GM12878 (cell line): ENCODE results near the gene SPINT1. TPM values are rescaled to one million over a fixed set of nuclear protein-coding genes. Genes with fewer than 3 reads are reported as not detected.

Source experiments
- ATAC-seq: fragments of 200-7000 bp; cut with Tn5 transposase; 3 replicates; pipeline ENCODE4 v1.9.1; 2020; ENCODE audit warnings: mild to moderate bottlenecking, moderate library complexity
- BruUV-seq: library from RNA; stranded (reverse); fragments of 400-500 nt; replicated peaks from 2 replicates; lab custom pipeline; 2021; lab: Mats Ljungman, UMichigan
- CTCF ChIA-PET: fragments of 300-600 bp; sonication (Branson Sonifier 250); formaldehyde crosslinking; extraction: SDS; loops from one replicate; lab custom pipeline; 2021; ENCODE audit warnings: inconsistent platforms; lab: Yijun Ruan, JAX
- POLR2A ChIA-PET: fragments of 350-600 bp; formaldehyde crosslinking; extraction: SDS; loops from one replicate; lab custom pipeline; 2021; ENCODE audit warnings: inconsistent platforms; lab: Charles Lee
- RAD21 ChIA-PET: fragments of 300-600 bp; sonication (Branson Sonifier 250); formaldehyde crosslinking; loops from one replicate; lab custom pipeline; 2023; ENCODE audit warnings: antibody characterized with exemption; ENCODE audit not compliant: unreplicated experiment; lab: Charles Lee
- SMC1A ChIA-PET: fragments of 300-600 bp; sonication (Branson Sonifier 250); formaldehyde crosslinking; loops from one replicate; lab custom pipeline; 2023; ENCODE audit not compliant: unreplicated experiment, uncharacterized antibody; lab: Charles Lee
- DNase-seq: peaks from one replicate; pipeline ENCODE4 v3.0.0-alpha.2; 2011; ENCODE audit warnings: low read depth, low spot score
- FAIRE-seq: peaks from 3 replicates; lab custom pipeline; 2011; peaks lifted over from hg19 to GRCh38; lab: Jason Lieb, UNC
- H2AFZ ChIP-seq: 2 replicates; pipeline ENCODE4 v1.6.0; 2011; ENCODE audit warnings: low read depth, low read length, control low read depth; ENCODE audit not compliant: control insufficient read depth
- H3K27ac ChIP-seq: 2 replicates; pipeline ENCODE4 v1.5.1; 2011; ENCODE audit warnings: control low read depth; ENCODE audit not compliant: control insufficient read depth, insufficient read depth
- H3K27me3 ChIP-seq, 2 experiments: replicated peaks in 1 of 2; 2 replicates each; pipeline versions ENCODE4 v1.6.0 to v1.6.1; 2011; ENCODE audit warnings: low read length in 1 of 2; ENCODE audit not compliant: control insufficient read depth in 2 of 2, insufficient read depth in 2 of 2
- H3K36me3 ChIP-seq, 2 experiments: 2 replicates each; pipeline ENCODE4 v1.5.1; 2011; ENCODE audit warnings: low read length in 1 of 2; ENCODE audit not compliant: control insufficient read depth in 2 of 2, insufficient read depth in 2 of 2
- H3K4me1 ChIP-seq: 2 replicates; pipeline ENCODE4 v1.6.1; 2011; ENCODE audit warnings: mild to moderate bottlenecking, low read length, moderate library complexity, mixed read lengths; ENCODE audit not compliant: control insufficient read depth, insufficient read depth
- H3K4me2 ChIP-seq: 2 replicates; pipeline ENCODE4 v1.6.0; 2011; ENCODE audit warnings: control low read depth; ENCODE audit not compliant: control insufficient read depth, insufficient read depth
- H3K4me3 ChIP-seq: fragments of 200-600 bp; sonication (generic); 2 replicates; pipeline ENCODE4 v1.5.1; 2016
- H3K79me2 ChIP-seq: 2 replicates; pipeline ENCODE4 v1.6.0; 2011; ENCODE audit warnings: low read length; ENCODE audit not compliant: control insufficient read depth, insufficient read depth
- H3K9ac ChIP-seq: 2 replicates; pipeline ENCODE4 v1.8.0; 2011; ENCODE audit warnings: low read length, control low read depth, mixed read lengths; ENCODE audit not compliant: control insufficient read depth, insufficient read depth
- H3K9me3 ChIP-seq: replicated peaks from 3 replicates; pipeline ENCODE4 v1.5.1; 2011; ENCODE audit warnings: mild to moderate bottlenecking, low read length; ENCODE audit not compliant: control insufficient read depth, insufficient read depth
- H4K20me1 ChIP-seq: 2 replicates; pipeline ENCODE4 v1.6.0; 2011; ENCODE audit not compliant: control insufficient read depth, insufficient read depth
- CBX5 ChIP-seq: sonication (generic); IDR thresholded peaks from 2 replicates; pipeline ENCODE4 v1.6.1; 2016; ENCODE audit warnings: low read depth, moderate library complexity, mild to moderate bottlenecking, inconsistent platforms
- CEBPB ChIP-seq, 2 experiments: fragments of 150-350 bp in 1 of 2; IDR thresholded peaks; 2 replicates each; pipeline ENCODE4 v1.6.1; 2012 to 2014; ENCODE audit warnings: low read depth in 2 of 2, low read length in 2 of 2, borderline replicate concordance in 1 of 2, inconsistent platforms in 1 of 2
- IKZF2 ChIP-seq, 2 experiments: fragments of 450-650 bp; IDR thresholded peaks; 2 replicates each; pipeline ENCODE4 v1.6.1; 2017; ENCODE audit warnings: mild to moderate bottlenecking in 2 of 2, moderate library complexity in 2 of 2
- IRF3 ChIP-seq: fragments of 450-650 bp; IDR thresholded peaks from 2 replicates; pipeline ENCODE4 v1.6.1; 2014; ENCODE audit warnings: mild to moderate bottlenecking
- KLF5 ChIP-seq: fragments of 450-650 bp; IDR thresholded peaks from 2 replicates; pipeline ENCODE4 v1.6.1; 2014; ENCODE audit warnings: mild to moderate bottlenecking; ENCODE audit not compliant: partially characterized antibody
- MTA2 ChIP-seq: fragments of 450-650 bp; IDR thresholded peaks from 2 replicates; pipeline ENCODE4 v1.6.1; 2016; ENCODE audit warnings: low read depth, mild to moderate bottlenecking, moderate library complexity
- MYC ChIP-seq: IDR thresholded peaks from 2 replicates; pipeline ENCODE4 v1.6.1; 2011; ENCODE audit warnings: mild to moderate bottlenecking, low read length, moderate library complexity, inconsistent platforms; ENCODE audit not compliant: insufficient read depth, insufficient replicate concordance, insufficient read length, severe bottlenecking
- NBN ChIP-seq: fragments of 450-650 bp; IDR thresholded peaks from 2 replicates; pipeline ENCODE4 v1.6.1; 2016
- NFYB ChIP-seq: IDR thresholded peaks from 2 replicates; pipeline ENCODE4 v1.6.1; 2011; ENCODE audit warnings: low read depth, mild to moderate bottlenecking, low read length, improper control_type of control experiment, moderate library complexity; ENCODE audit not compliant: insufficient read depth
- PAX5 ChIP-seq: IDR thresholded peaks from 2 replicates; pipeline ENCODE4 v1.6.1; 2011; ENCODE audit warnings: low read depth, low read length, borderline replicate concordance
- SREBF1 ChIP-seq: IDR thresholded peaks from 2 replicates; pipeline ENCODE4 v1.6.1; 2012; ENCODE audit warnings: mild to moderate bottlenecking, low read length
- TCF7 ChIP-seq: IDR thresholded peaks from 2 replicates; pipeline ENCODE4 v1.6.1; 2014; ENCODE audit warnings: antibody characterized with exemption, borderline replicate concordance
- ZSCAN29 ChIP-seq: fragments of 450-650 bp; IDR thresholded peaks from 2 replicates; pipeline ENCODE4 v1.6.1; 2017; ENCODE audit warnings: mild to moderate bottlenecking, moderate library complexity
- WGBS: methylation state at CpG from one replicate; pipeline ENCODE4 v1.1.6; 2016; ENCODE audit warnings: low lambda C conversion rate; ENCODE audit not compliant: insufficient replicate concordance, insufficient coverage; ENCODE audit errors: missing lambda C conversion rate; 5-methylcytosine and 5-hydroxymethylcytosine counted together
- in situ Hi-C: fragments of 300-500 bp; cut with MboI; formaldehyde crosslinking; loops from 9 replicates; pipeline ENCODE4 v1.14.3; 2018; ENCODE audit warnings: mixed read lengths
- intact Hi-C: fragments of 100-400 bp; cut with micrococcal nuclease; formaldehyde crosslinking; loops from one replicate; pipeline ENCODE4 v1.14.2; 2022; ENCODE audit not compliant: unreplicated experiment
- polyA plus RNA-seq, 11 experiments: library from polyadenylated mRNA; depleted of rRNA in 4 of 11; unstranded in 6 of 11; stranded (reverse) in 5 of 11; fragments of >200 nt; fragmentation: Nextera tagmentation in 4 of 11; fragmentation: Illumina TruSeq in 1 of 11; extraction: Ambion mirVana in 4 of 11; extraction: Trizol in 1 of 11; gene quantifications; 1 replicate in 1 of 11; 2 replicates in 10 of 11; pipeline versions ENCODE4 v1.2.1 to v1.2.3, GENCODE V29; 2011 to 2016; ENCODE audit warnings: inconsistent platforms in 2 of 11, missing spikeins in 2 of 11, low read depth in 1 of 11
- total RNA-seq, 4 experiments: library from RNA; depleted of rRNA in 3 of 4; stranded (reverse); fragments of >200 nt in 3 of 4; fragmentation: Illumina TruSeq in 1 of 4; extraction: Trizol in 1 of 4; gene quantifications; 2 replicates each; pipeline versions ENCODE4 v1.2.1 to v1.2.3, GENCODE V29; 2013 to 2021
- TF ChIP-seq, protein P1 (sequence below): IDR thresholded peaks from 2 replicates; pipeline ENCODE4 v1.6.1; 2011; ENCODE audit warnings: low read depth, mild to moderate bottlenecking, low read length, moderate library complexity, borderline replicate concordance; ENCODE audit errors: extremely low read depth
- TF ChIP-seq, protein P2 (sequence below): fragments of 450-650 bp; IDR thresholded peaks from 2 replicates; pipeline ENCODE4 v1.6.1; 2017; ENCODE audit warnings: mild to moderate bottlenecking
- TF ChIP-seq, protein P3 (sequence below): IDR thresholded peaks from 2 replicates; pipeline ENCODE4 v1.6.1; 2012; ENCODE audit warnings: low read length, inconsistent platforms

Gene SPINT1
- total and polyA plus RNA-seq, 10 of the 15 experiments (the other 5 are each of a cell fraction or from before 2014, with no cell fraction given), result 3.5 to 28.6 (median 10.2) TPM

GRCh38 chr15:40838756-40839155 lies 5.1 kb upstream of the SPINT1 start:
- ChIA-PET SMC1A (interaction anchor here (0.6 to 0.8 kb wide), 2 partner anchors 56 to 533 kb away, joined by 3 read pairs; no protein-coding TSS in a partner anchor), RAD21 (interaction anchor here (1.1 to 2.1 kb wide), 3 partner anchors 19 to 54 kb away, joined by 3 to 4 read pairs (median 3); no protein-coding TSS in a partner anchor), POLR2A (interaction anchor here (0.6 to 1.1 kb wide), 3 partner anchors 10 to 59 kb away, joined by 3 to 4 read pairs (median 3); partner anchors contain the start of gene PPP1R14D), CTCF (interaction anchor here (1.2 to 2.6 kb wide), 4 partner anchors 10 to 86 kb away, joined by 3 to 12 read pairs (median 4); partner anchors contain the start of gene PPP1R14D)
- no peaks in the 10 kb centered on the region for H3K79me2 ChIP-seq
- DNase-seq (no peak), ATAC-seq (no peak), FAIRE-seq (no peak)
- no peaks in the 10 kb centered on the region for H3K9me3 ChIP-seq
- H4K20me1 ChIP-seq, result no peaks in the 10 kb centered on the region
- H3K27me3 ChIP-seq, result peaks cover 1 to 3% of the 10 kb centered on the region in 2 experiments; a peak in 1 of 4 replicates
- BruUV-seq, result no TSS peak
- H3K9ac ChIP-seq, result no peak overlapping the region
- no peak overlapping the region for H3K4me3 ChIP-seq
- in situ Hi-C loops (no loop called here), intact Hi-C loops (no loop called here)
- no peaks in the 10 kb centered on the region for H3K36me3 ChIP-seq
- WGBS, result 33% methylated on average over 5 of the region's 5 CpGs
- H3K4me2 ChIP-seq, result no peak overlapping the region
- H2AFZ ChIP-seq, result no peak overlapping the region
- H3K27ac ChIP-seq, result no peak overlapping the region
- H3K4me1 ChIP-seq, result no peaks in the 10 kb centered on the region
- TF ChIP-seq, protein P1, sequence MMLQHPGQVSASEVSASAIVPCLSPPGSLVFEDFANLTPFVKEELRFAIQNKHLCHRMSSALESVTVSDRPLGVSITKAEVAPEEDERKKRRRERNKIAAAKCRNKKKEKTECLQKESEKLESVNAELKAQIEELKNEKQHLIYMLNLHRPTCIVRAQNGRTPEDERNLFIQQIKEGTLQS, result no peak
- TF ChIP-seq, protein P2, sequence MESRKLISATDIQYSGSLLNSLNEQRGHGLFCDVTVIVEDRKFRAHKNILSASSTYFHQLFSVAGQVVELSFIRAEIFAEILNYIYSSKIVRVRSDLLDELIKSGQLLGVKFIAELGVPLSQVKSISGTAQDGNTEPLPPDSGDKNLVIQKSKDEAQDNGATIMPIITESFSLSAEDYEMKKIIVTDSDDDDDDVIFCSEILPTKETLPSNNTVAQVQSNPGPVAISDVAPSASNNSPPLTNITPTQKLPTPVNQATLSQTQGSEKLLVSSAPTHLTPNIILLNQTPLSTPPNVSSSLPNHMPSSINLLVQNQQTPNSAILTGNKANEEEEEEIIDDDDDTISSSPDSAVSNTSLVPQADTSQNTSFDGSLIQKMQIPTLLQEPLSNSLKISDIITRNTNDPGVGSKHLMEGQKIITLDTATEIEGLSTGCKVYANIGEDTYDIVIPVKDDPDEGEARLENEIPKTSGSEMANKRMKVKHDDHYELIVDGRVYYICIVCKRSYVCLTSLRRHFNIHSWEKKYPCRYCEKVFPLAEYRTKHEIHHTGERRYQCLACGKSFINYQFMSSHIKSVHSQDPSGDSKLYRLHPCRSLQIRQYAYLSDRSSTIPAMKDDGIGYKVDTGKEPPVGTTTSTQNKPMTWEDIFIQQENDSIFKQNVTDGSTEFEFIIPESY, result no peak
- TF ChIP-seq CEBPB (IDR thresholded peaks at IDR 0.05; ENCODE audit: borderline replicate concordance in 1 of 2, low read depth in 2 of 2, low read length in 2 of 2), result no peak
- TF ChIP-seq PAX5, result no peak
- no peak for TF ChIP-seq NBN
- no peak for TF ChIP-seq CBX5
- no peak for TF ChIP-seq KLF5
- TF ChIP-seq, protein P3, sequence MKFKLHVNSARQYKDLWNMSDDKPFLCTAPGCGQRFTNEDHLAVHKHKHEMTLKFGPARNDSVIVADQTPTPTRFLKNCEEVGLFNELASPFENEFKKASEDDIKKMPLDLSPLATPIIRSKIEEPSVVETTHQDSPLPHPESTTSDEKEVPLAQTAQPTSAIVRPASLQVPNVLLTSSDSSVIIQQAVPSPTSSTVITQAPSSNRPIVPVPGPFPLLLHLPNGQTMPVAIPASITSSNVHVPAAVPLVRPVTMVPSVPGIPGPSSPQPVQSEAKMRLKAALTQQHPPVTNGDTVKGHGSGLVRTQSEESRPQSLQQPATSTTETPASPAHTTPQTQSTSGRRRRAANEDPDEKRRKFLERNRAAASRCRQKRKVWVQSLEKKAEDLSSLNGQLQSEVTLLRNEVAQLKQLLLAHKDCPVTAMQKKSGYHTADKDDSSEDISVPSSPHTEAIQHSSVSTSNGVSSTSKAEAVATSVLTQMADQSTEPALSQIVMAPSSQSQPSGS, result no peak
- no peak for TF ChIP-seq MTA2
- no peak for TF ChIP-seq NFYB
- TF ChIP-seq MYC, result no peak
- no peak for TF ChIP-seq IRF3
- TF ChIP-seq SREBF1, result no peak
- no peak for TF ChIP-seq ZSCAN29
- no peak for TF ChIP-seq IKZF2 (IDR thresholded peaks at IDR 0.05)
- no peak for TF ChIP-seq TCF7
